IMR-90 (cell line): ENCODE measurements around the gene POU2F2. TPM values are rescaled to one million over a fixed set of nuclear protein-coding genes. Genes with fewer than 3 reads are reported as not detected.

Source experiments
- ATAC-seq: fragments of 200-7000 bp; cut with Tn5 transposase; 2 replicates; pipeline ENCODE4 v1.9.1; 2020; ENCODE audit warnings: low read depth, mild to moderate bottlenecking, moderate library complexity
- BruUV-seq: library from RNA; stranded (reverse); fragments of 400-500 nt; replicated peaks from 2 replicates; lab custom pipeline; 2021; lab: Mats Ljungman, UMichigan
- CTCF ChIA-PET: fragments of 300-600 bp; formaldehyde crosslinking; extraction: SDS; loops from one replicate; lab custom pipeline; 2021; ENCODE audit warnings: antibody characterized with exemption; lab: Yijun Ruan, JAX
- POLR2A ChIA-PET: fragments of 300-600 bp; sonication (Branson Sonifier 250); formaldehyde crosslinking; loops from one replicate; lab custom pipeline; 2022; ENCODE audit warnings: antibody characterized with exemption; ENCODE audit not compliant: unreplicated experiment; lab: Charles Lee
- DNase-seq: peaks from one replicate; pipeline ENCODE4 v3.0.0; 2013
- H2AFZ ChIP-seq: replicated peaks from 2 replicates; pipeline ENCODE3; 2013; ENCODE audit warnings: low read length, mild to moderate bottlenecking; ENCODE audit not compliant: poor library complexity
- H2AK5ac ChIP-seq: 2 replicates; pipeline ENCODE4 v1.6.1; 2013; ENCODE audit warnings: low read depth, low read length, inconsistent platforms
- H2AK9ac ChIP-seq: replicated peaks from 2 replicates; pipeline ENCODE3; 2013; ENCODE audit warnings: mild to moderate bottlenecking, low read depth, low read length, moderate library complexity; ENCODE audit not compliant: poor library complexity
- H2BK120ac ChIP-seq: 2 replicates; pipeline ENCODE4 v1.6.1; 2013; ENCODE audit warnings: low read depth, low read length, inconsistent platforms
- H2BK15ac ChIP-seq: 3 replicates; pipeline ENCODE4 v1.6.1; 2013; ENCODE audit warnings: low read depth, low read length, inconsistent platforms
- H2BK20ac ChIP-seq: 2 replicates; pipeline ENCODE4 v1.6.1; 2013; ENCODE audit warnings: low read depth, mild to moderate bottlenecking, inconsistent platforms, low read length, moderate library complexity
- H2BK5ac ChIP-seq: 2 replicates; pipeline ENCODE4 v1.6.1; 2013; ENCODE audit warnings: mild to moderate bottlenecking, low read depth, low read length, inconsistent platforms; ENCODE audit not compliant: poor library complexity, severe bottlenecking
- H3K14ac ChIP-seq: replicated peaks from 2 replicates; pipeline ENCODE4 v1.6.1; 2013; ENCODE audit warnings: low read depth, low read length, inconsistent platforms
- H3K18ac ChIP-seq: 2 replicates; pipeline ENCODE4 v1.6.1; 2013; ENCODE audit warnings: low read depth, low read length, control low read depth
- H3K23ac ChIP-seq: 2 replicates; pipeline ENCODE4 v1.6.1; 2013; ENCODE audit warnings: low read depth, low read length, inconsistent platforms
- H3K27ac ChIP-seq: 2 replicates; pipeline ENCODE4 v1.5.1; 2013; ENCODE audit warnings: mild to moderate bottlenecking, control low read depth, low read length; ENCODE audit not compliant: insufficient read depth
- H3K27me3 ChIP-seq: 2 replicates; pipeline ENCODE4 v1.6.1; 2013; ENCODE audit warnings: low read length; ENCODE audit not compliant: control insufficient read depth, insufficient read depth
- H3K36me3 ChIP-seq: 2 replicates; pipeline ENCODE4 v1.6.1; 2013; ENCODE audit warnings: low read length, mixed read lengths; ENCODE audit not compliant: control insufficient read depth, insufficient read depth
- H3K4ac ChIP-seq: 2 replicates; pipeline ENCODE4 v1.6.1; 2013; ENCODE audit warnings: low read depth, low read length, inconsistent platforms
- H3K4me1 ChIP-seq: 2 replicates; pipeline ENCODE4 v1.6.1; 2013; ENCODE audit warnings: low read length, mixed read lengths; ENCODE audit not compliant: control insufficient read depth, insufficient read depth
- H3K4me2 ChIP-seq: 2 replicates; pipeline ENCODE4 v1.6.1; 2013; ENCODE audit warnings: low read depth, mild to moderate bottlenecking, control low read depth, low read length, moderate library complexity
- H3K4me3 ChIP-seq: 2 replicates; pipeline ENCODE4 v1.5.1; 2013; ENCODE audit warnings: low read depth, mild to moderate bottlenecking, control low read depth, low read length, moderate library complexity; ENCODE audit not compliant: insufficient read depth
- H3K56ac ChIP-seq: 2 replicates; pipeline ENCODE4 v1.6.1; 2013; ENCODE audit warnings: low read length, inconsistent platforms; ENCODE audit not compliant: insufficient read depth; ENCODE audit errors: extremely low read depth
- H3K79me1 ChIP-seq, 2 experiments: 2 replicates each; pipeline ENCODE4 v1.6.1; 2013; ENCODE audit warnings: low read length in 2 of 2, inconsistent platforms in 1 of 2, low read depth in 1 of 2
- H3K9ac ChIP-seq: 2 replicates; pipeline ENCODE4 v1.6.1; 2013; ENCODE audit warnings: low read depth, low read length, control low read depth
- H3K9me1 ChIP-seq: 2 replicates; pipeline ENCODE4 v1.6.1; 2013; ENCODE audit warnings: low read length, inconsistent platforms; ENCODE audit not compliant: insufficient read depth
- H3K9me3 ChIP-seq: 2 replicates; pipeline ENCODE4 v1.6.1; 2013; ENCODE audit warnings: low read length; ENCODE audit not compliant: control insufficient read depth, insufficient read depth
- H4K20me1 ChIP-seq: 2 replicates; pipeline ENCODE4 v1.6.1; 2013; ENCODE audit warnings: low read length, inconsistent platforms; ENCODE audit not compliant: insufficient read depth
- H4K5ac ChIP-seq: 2 replicates; pipeline ENCODE4 v1.6.1; 2013; ENCODE audit warnings: mild to moderate bottlenecking, low read depth, low read length, control low read depth
- H4K8ac ChIP-seq, 2 experiments: 2 replicates each; pipeline ENCODE4 v1.6.1; 2013; ENCODE audit warnings: low read depth in 2 of 2, low read length in 2 of 2, control low read depth in 1 of 2, inconsistent platforms in 1 of 2
- H4K91ac ChIP-seq: 2 replicates; pipeline ENCODE4 v1.6.1; 2013; ENCODE audit warnings: low read depth, low read length, inconsistent platforms; ENCODE audit not compliant: insufficient read depth
- CEBPB ChIP-seq: IDR thresholded peaks from 2 replicates; pipeline ENCODE4 v1.6.1; 2012; ENCODE audit warnings: low read depth, low read length, improper control_type of control experiment
- MXI1 ChIP-seq: IDR thresholded peaks from 2 replicates; pipeline ENCODE4 v1.6.1; 2012; ENCODE audit warnings: low read depth, mild to moderate bottlenecking, low read length, moderate library complexity, borderline replicate concordance
- WGBS, 2 experiments: methylation state at CpG; one replicate each; pipeline versions ENCODE4 v1.1.5 to v1.1.7; 2013; ENCODE audit warnings: missing lambda C conversion rate in 2 of 2; ENCODE audit not compliant: insufficient read length in 1 of 2; ENCODE audit errors: extremely low coverage in 2 of 2; 5-methylcytosine and 5-hydroxymethylcytosine counted together
- dilution Hi-C: fragments of 300-500 bp; cut with HindIII; formaldehyde crosslinking; loops from one replicate; pipeline ENCODE4 v1.14.3; 2018; ENCODE audit warnings: low sequenced_read_pairs; ENCODE audit not compliant: unreplicated experiment
- in situ Hi-C: fragments of 300-500 bp; cut with MboI; formaldehyde crosslinking; loops from 3 replicates; pipeline ENCODE4 v1.14.3; 2019; ENCODE audit warnings: low sequenced_read_pairs, inconsistent platforms, mixed read lengths
- intact Hi-C: fragments of 100-400 bp; cut with micrococcal nuclease; formaldehyde crosslinking; loops from 2 replicates; pipeline ENCODE4 v1.10.0; 2022
- polyA plus RNA-seq, 3 experiments: library from polyadenylated mRNA; depleted of rRNA; stranded (reverse); fragments of >200 nt; gene quantifications; 2 replicates each; pipeline ENCODE4 v1.2.3, GENCODE V29; 2012; ENCODE audit warnings: low replicate concordance in 1 of 3
- total RNA-seq: library from RNA; depleted of rRNA; stranded (reverse); fragments of >200 nt; gene quantifications from 2 replicates; pipeline ENCODE4 v1.2.3, GENCODE V29; 2012

Gene POU2F2
- total and polyA plus RNA-seq, 2 of the 4 experiments (the other 2 are of a cell fraction), result 0.54 to 5.0 TPM

DNA sequence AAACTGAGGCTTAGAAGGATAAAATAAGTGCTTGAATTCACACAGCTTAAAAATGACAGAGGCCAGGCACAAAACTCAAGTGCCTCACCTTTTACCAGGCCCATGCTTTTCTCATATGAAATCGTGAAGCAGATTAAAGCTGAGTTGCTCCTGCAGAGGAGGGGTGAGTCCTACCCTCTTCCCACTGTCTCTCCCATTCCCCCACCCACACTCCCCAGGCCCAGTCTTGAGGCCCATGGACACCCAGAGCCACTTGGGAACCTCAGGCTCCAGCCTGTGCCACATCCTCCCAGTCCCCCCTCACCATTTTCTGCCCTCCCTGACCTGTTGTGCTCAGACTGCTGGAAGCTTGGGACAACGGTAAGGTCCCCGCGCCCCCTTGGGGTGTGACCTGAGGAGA lies 38.7 kb downstream of the POU2F2 start:
- ChIA-PET POLR2A (no interaction called here), CTCF (interaction anchor here (1.1 kb wide), 1 partner anchor 15 kb away, joined by 4 read pairs; no protein-coding TSS in a partner anchor)
- Histone ChIP-seq H2BK15ac (no peak overlapping the region), H2BK20ac (no peak overlapping the region), H3K79me1 (peaks cover 0 to 1% of the 10 kb centered on the region in 2 experiments; a peak in 1 of 4 replicates), H3K4me3 (no peak overlapping the region), H3K56ac (no peak overlapping the region), H2AFZ (no peak overlapping the region), H3K27ac (no peak overlapping the region), H4K5ac (no peak overlapping the region), H3K23ac (no peak overlapping the region), H3K4me1 (peaks cover 8% of the 10 kb centered on the region), H3K9ac (no peak overlapping the region), H3K27me3 (no peaks in the 10 kb centered on the region; the same call in 1 of the 2 replicates), H3K14ac (no peak overlapping the region), H4K8ac (no peak overlapping the region), H2BK5ac (no peak overlapping the region), H3K4me2 (no peak overlapping the region), H4K20me1 (no peaks in the 10 kb centered on the region), H3K18ac (no peak overlapping the region), H2AK9ac (no peak overlapping the region), H3K9me1 (peaks cover 2% of the 10 kb centered on the region; the same call in 1 of the 2 replicates), H3K4ac (no peak overlapping the region), H4K91ac (no peak overlapping the region), H3K36me3 (no peaks in the 10 kb centered on the region), H2BK120ac (no peak overlapping the region), H2AK5ac (no peak overlapping the region), H3K9me3 (no peaks in the 10 kb centered on the region)
- no peak for ATAC-seq
- no TSS peak for BruUV-seq
- WGBS, 2 experiments, result no CpG with 5 or more reads among the region's 4 CpGs
- intact Hi-C loops (no loop called here), dilution Hi-C loops (no loop called here), in situ Hi-C loops (no loop called here)
- DNase-seq, result no peak
- TF ChIP-seq MXI1 (no peak), CEBPB (no peak)
